Osteocyte (in vitro differentiated cells): ENCODE results near the gene GPRIN1. TPM values are rescaled to one million over a fixed set of nuclear protein-coding genes. Genes with fewer than 3 reads are reported as not detected.

Source experiments
- DNase-seq: peaks from one replicate; pipeline ENCODE4 v3.0.0; 2021; ENCODE audit warnings: mixed read lengths; ENCODE audit not compliant: unreplicated experiment; ENCODE audit errors: extremely low spot score
- H3K27ac Mint-ChIP-seq: one replicate; pipeline ENCODE4 v1.8.0; 2021; ENCODE audit warnings: mild to moderate bottlenecking, mixed read lengths; ENCODE audit not compliant: unreplicated experiment
- H3K27me3 Mint-ChIP-seq: one replicate; pipeline ENCODE4 v1.8.0; 2021; ENCODE audit warnings: mixed read lengths; ENCODE audit not compliant: unreplicated experiment
- H3K36me3 Mint-ChIP-seq: one replicate; pipeline ENCODE4 v1.8.0; 2021; ENCODE audit warnings: mixed read lengths; ENCODE audit not compliant: unreplicated experiment
- H3K4me1 Mint-ChIP-seq: one replicate; pipeline ENCODE4 v1.8.0; 2021; ENCODE audit warnings: mixed read lengths; ENCODE audit not compliant: unreplicated experiment
- H3K4me3 Mint-ChIP-seq: one replicate; pipeline ENCODE4 v1.8.0; 2021; ENCODE audit warnings: mild to moderate bottlenecking, moderate library complexity, mixed read lengths; ENCODE audit not compliant: unreplicated experiment
- H3K9me3 Mint-ChIP-seq: one replicate; pipeline ENCODE4 v1.8.0; 2021; ENCODE audit warnings: mixed read lengths; ENCODE audit not compliant: unreplicated experiment
- total RNA-seq: library from RNA; stranded (reverse); gene quantifications from 2 replicates; pipeline ENCODE4 v1.2.1, GENCODE V29; 2021
- TF ChIP-seq, protein P1 (sequence below): fragments of 200-600 bp; sonication (generic); IDR thresholded peaks from 2 replicates; pipeline ENCODE4 v1.5.0; 2021; ENCODE audit warnings: antibody characterized with exemption, mild to moderate bottlenecking, moderate library complexity

GPRIN1 gene
- total RNA-seq, 1 donor from 2014 or later = 1.6 TPM

GRCh38 chr5:176589039-176589769 is 20.8 kb downstream of the GPRIN1 start:
- H3K4me3 Mint-ChIP-seq = no peak overlapping the region
- no peak overlapping the region for H3K27ac Mint-ChIP-seq
- no peaks in the 10 kb centered on the region for H3K9me3 Mint-ChIP-seq
- no peaks in the 10 kb centered on the region for H3K4me1 Mint-ChIP-seq
- no peaks in the 10 kb centered on the region for H3K27me3 Mint-ChIP-seq
- no peak for DNase-seq
- H3K36me3 Mint-ChIP-seq = no peaks in the 10 kb centered on the region
- TF ChIP-seq, protein P1, sequence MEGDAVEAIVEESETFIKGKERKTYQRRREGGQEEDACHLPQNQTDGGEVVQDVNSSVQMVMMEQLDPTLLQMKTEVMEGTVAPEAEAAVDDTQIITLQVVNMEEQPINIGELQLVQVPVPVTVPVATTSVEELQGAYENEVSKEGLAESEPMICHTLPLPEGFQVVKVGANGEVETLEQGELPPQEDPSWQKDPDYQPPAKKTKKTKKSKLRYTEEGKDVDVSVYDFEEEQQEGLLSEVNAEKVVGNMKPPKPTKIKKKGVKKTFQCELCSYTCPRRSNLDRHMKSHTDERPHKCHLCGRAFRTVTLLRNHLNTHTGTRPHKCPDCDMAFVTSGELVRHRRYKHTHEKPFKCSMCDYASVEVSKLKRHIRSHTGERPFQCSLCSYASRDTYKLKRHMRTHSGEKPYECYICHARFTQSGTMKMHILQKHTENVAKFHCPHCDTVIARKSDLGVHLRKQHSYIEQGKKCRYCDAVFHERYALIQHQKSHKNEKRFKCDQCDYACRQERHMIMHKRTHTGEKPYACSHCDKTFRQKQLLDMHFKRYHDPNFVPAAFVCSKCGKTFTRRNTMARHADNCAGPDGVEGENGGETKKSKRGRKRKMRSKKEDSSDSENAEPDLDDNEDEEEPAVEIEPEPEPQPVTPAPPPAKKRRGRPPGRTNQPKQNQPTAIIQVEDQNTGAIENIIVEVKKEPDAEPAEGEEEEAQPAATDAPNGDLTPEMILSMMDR = no peak

- H3K36me3 Mint-ChIP-seq = no peaks in the 10 kb centered on the region
- TF ChIP-seq, protein P1 = no peak
- no peaks in the 10 kb centered on the region for H3K9me3 Mint-ChIP-seq
- no peak overlapping the region for H3K4me3 Mint-ChIP-seq
- H3K4me1 Mint-ChIP-seq = no peaks in the 10 kb centered on the region
- H3K27ac Mint-ChIP-seq = no peak overlapping the region
- H3K27me3 Mint-ChIP-seq = no peaks in the 10 kb centered on the region
- no peak for DNase-seq
Measured at GRCh38 chr5:176588297-176588696, 21.7 kb downstream of the GPRIN1 start.

DNA sequence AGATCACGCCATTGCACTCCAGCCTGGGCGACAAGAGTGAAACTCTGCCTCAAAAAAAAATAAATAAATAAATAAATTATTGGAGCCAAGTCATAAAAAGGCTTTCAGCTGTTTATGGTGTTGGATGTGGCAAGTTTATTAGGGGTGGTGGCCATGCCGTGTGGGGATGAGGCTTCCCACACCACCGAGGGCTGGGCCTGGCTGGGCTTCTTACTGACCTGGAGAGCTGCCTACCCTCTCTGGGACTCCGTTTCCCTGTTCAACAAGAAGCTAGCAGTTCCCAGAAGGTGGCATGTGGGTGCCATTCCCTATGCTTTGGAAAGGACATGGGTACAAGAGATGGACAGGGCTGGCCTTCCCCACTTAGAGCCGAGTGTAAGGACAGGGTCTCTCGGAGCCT is 22.6 kb downstream of the GPRIN1 start:
- no peak for DNase-seq
- no peaks in the 10 kb centered on the region for H3K4me1 Mint-ChIP-seq
- H3K27me3 Mint-ChIP-seq = no peaks in the 10 kb centered on the region
- no peak overlapping the region for H3K4me3 Mint-ChIP-seq
- no peak overlapping the region for H3K27ac Mint-ChIP-seq
- H3K9me3 Mint-ChIP-seq = no peaks in the 10 kb centered on the region
- H3K36me3 Mint-ChIP-seq = no peaks in the 10 kb centered on the region
- TF ChIP-seq, protein P1 = no peak

DNA sequence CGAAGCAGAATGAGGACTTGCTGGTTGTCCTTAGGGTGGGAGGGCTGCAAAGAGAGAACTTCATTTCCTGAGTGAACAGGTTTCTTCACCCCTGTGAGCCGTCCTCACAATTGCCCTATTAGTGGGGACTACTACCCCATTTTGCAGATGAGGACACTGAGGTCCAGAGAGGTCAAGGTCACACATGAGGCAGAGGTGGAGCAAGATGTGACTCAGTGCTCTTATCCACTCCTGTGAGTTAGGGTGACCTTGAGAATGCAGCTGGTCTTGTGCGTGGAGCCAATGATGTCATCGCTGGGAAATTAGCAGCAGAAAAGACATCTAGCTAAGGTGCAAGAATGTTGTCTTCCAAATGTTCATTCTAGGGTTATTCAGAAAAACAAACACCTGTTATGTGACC is 26.9 kb downstream of the GPRIN1 start:
- Mint-ChIP-seq H3K4me3 (no peak overlapping the region), H3K4me1 (no peaks in the 10 kb centered on the region), H3K9me3 (no peaks in the 10 kb centered on the region), H3K27ac (no peak overlapping the region), H3K36me3 (no peaks in the 10 kb centered on the region), H3K27me3 (peaks cover 3% of the 10 kb centered on the region)
- DNase-seq = no peak
- TF ChIP-seq, protein P1 = no peak

DNA sequence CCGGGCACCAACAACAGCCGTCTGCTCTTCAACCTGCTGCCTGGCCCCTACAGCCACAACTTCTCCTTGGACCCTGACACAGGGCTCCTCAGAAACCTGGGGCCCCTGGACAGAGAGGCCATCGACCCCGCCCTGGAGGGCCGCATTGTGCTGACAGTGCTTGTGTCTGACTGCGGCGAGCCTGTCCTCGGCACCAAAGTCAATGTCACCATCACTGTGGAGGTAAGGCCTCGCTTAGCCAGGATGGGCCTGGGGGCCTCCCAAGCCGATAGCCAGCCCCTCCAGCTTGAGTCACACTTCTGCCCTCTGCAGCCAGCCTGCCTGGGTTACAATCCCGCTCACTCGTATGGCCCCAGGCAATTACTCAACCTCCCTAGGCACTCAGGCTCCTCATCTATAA is 28.6 kb downstream of the GPRIN1 start:
- TF ChIP-seq, protein P1 = no peak
- DNase-seq = no peak
- Mint-ChIP-seq H3K4me1 (no peaks in the 10 kb centered on the region), H3K27me3 (peaks cover 3% of the 10 kb centered on the region), H3K4me3 (no peak overlapping the region), H3K9me3 (no peaks in the 10 kb centered on the region), H3K36me3 (no peaks in the 10 kb centered on the region), H3K27ac (no peak overlapping the region)
